GM12875 (cell line): ENCODE data around the gene C2CD2.

ENCODE experiments used
- H3K4me3 ChIP-seq: one replicate; pipeline ENCODE4 v1.5.1; 2011; ENCODE audit warnings: low read depth, low read length, control low read depth
- CTCF ChIP-seq: IDR thresholded peaks from 2 replicates; pipeline ENCODE4 v1.5.1; 2011; ENCODE audit warnings: low read depth, mild to moderate bottlenecking, control low read depth, inconsistent platforms, low read length, moderate library complexity, borderline replicate concordance; ENCODE audit not compliant: insufficient read depth

C2CD2 gene

GRCh38 chr21:41845310-41846032 is 108.3 kb downstream of the C2CD2 start:
- H3K4me3 ChIP-seq, result no peak overlapping the region
- no peak for TF ChIP-seq CTCF

DNA sequence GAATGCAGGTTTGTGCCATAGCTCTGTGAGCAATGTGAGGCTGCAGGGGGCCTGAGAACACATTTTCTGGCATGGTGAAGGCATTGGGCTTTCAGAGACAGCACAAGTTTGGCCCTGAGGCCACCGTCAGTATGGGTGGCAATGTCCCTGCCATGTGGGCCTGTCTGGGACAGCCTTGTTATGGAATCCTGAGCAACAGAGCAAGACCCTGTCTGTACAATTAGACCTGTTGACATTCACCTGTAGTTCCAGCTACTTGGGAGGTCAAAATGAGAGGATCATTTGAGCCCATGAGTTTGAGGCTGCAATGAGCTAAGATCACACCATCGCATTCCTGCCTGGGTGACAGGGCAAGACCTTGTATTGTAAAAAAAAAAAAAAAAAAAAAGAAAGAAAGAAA is 110.2 kb downstream of the C2CD2 start:
- no peak overlapping the region for H3K4me3 ChIP-seq
- TF ChIP-seq CTCF, result no peak

DNA sequence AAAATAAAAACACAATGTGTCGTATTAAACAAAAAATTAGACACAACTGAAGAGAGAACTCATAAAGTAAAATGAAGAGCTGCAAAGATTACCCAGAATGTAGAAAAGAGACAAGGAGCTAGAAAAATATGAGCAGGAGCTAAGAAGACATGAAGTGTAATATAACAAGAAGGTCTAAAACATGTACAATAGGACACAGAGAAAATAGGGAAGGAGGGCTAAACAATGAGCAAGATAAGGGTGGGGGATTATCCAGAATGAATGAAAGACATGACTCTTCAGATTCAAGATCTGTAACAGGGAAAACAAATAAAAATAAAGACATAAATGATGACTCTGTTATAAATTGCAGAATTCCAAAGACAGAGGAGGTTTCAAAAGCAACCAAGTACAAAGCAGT is 112.9 kb downstream of the C2CD2 start:
- no peak for TF ChIP-seq CTCF
- no peak overlapping the region for H3K4me3 ChIP-seq

- H3K4me3 ChIP-seq, result no peak overlapping the region
- TF ChIP-seq CTCF, result no peak
These were observed 114.3 kb downstream of the C2CD2 start for GRCh38 chr21:41839387-41840000.

DNA sequence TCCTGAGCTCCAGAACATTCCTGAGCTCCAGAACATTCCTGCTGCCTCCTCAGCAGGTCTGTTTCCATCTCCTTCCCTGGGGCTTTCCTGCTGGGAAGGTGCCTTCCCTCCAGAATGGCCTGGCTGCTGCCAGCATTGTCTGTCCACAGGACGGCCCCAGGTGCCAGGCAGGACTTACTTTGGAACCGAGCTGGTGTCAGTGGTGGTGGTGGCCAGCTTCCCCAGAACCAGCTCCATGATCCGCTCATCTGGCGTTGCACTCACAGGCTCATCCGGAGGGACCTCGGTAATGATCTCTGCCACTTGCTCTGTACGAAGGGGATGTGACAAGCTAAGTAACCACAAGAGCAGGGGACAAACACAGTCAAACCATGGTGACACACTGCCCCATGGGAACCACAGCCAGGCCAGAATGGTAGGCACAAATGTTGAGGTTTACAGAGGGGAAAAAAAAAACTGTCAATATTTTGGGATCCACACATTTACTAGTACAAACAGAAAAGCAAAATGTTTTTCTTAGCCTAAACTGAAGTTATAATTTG is 116.0 kb downstream of the C2CD2 start:
- no peak overlapping the region for H3K4me3 ChIP-seq
- no peak for TF ChIP-seq CTCF

- no peak for TF ChIP-seq CTCF
- no peak overlapping the region for H3K4me3 ChIP-seq
These were observed 117.4 kb downstream of the C2CD2 start for GRCh38 chr21:41836166-41837015.
